PC-9 (cell line): ENCODE measurements around the gene E2F8. TPM values are rescaled to one million over a fixed set of nuclear protein-coding genes. Genes with fewer than 3 reads are reported as not detected.

Experiments
- BruUV-seq: library from RNA; stranded (reverse); fragments of 400-500 nt; replicated peaks from 2 replicates; lab custom pipeline; 2021; lab: Mats Ljungman, UMichigan
- CTCF ChIA-PET: fragments of 300-600 bp; sonication (Branson Sonifier 250); formaldehyde crosslinking; loops from one replicate; lab custom pipeline; 2022; ENCODE audit warnings: antibody characterized with exemption; lab: Charles Lee
- POLR2A ChIA-PET: fragments of 300-600 bp; sonication (Branson Sonifier 250); formaldehyde crosslinking; loops from one replicate; lab custom pipeline; 2022; ENCODE audit warnings: antibody characterized with exemption; ENCODE audit not compliant: unreplicated experiment; lab: Charles Lee
- DNase-seq, 2 experiments: peaks; one replicate each; pipeline versions ENCODE4 v3.0.0 to v3.0.0-alpha.2; 2015 to 2022; ENCODE audit warnings: mixed read lengths in 1 of 2
- H2AFZ ChIP-seq: fragments of 200-600 bp; sonication (generic); 2 replicates; pipeline ENCODE4 v1.8.1; 2017; ENCODE audit warnings: antibody characterized with exemption
- H3F3A ChIP-seq: fragments of 200-600 bp; sonication (generic); 2 replicates; pipeline ENCODE4 v1.8.1; 2017; ENCODE audit warnings: antibody characterized with exemption, mild to moderate bottlenecking, low read depth; ENCODE audit not compliant: insufficient read depth
- H3K27ac ChIP-seq: fragments of 200-600 bp; sonication (generic); 2 replicates; pipeline ENCODE4 v1.6.1; 2016; ENCODE audit warnings: mixed run types
- H3K27me3 ChIP-seq: fragments of 200-600 bp; sonication (generic); 2 replicates; pipeline ENCODE4 v1.6.1; 2016; ENCODE audit warnings: low read depth, mixed run types; ENCODE audit not compliant: insufficient read depth
- H3K36me3 ChIP-seq: fragments of 200-600 bp; sonication (generic); 2 replicates; pipeline ENCODE4 v1.6.1; 2016; ENCODE audit warnings: low read depth, mixed run types
- H3K4me1 ChIP-seq: fragments of 200-600 bp; sonication (generic); replicated peaks from 2 replicates; pipeline ENCODE4 v1.6.1; 2016; ENCODE audit warnings: mixed run types; ENCODE audit not compliant: insufficient read depth
- H3K4me2 ChIP-seq: fragments of 200-600 bp; sonication (generic); 2 replicates; pipeline ENCODE4 v1.6.1; 2017; ENCODE audit warnings: mixed run types
- H3K4me3 ChIP-seq: fragments of 200-600 bp; sonication (generic); 2 replicates; pipeline ENCODE4 v1.6.1; 2016; ENCODE audit warnings: mixed run types
- H3K79me2 ChIP-seq: fragments of 200-600 bp; sonication (generic); 2 replicates; pipeline ENCODE4 v1.6.1; 2017; ENCODE audit warnings: low read depth, mixed run types
- H3K9me2 ChIP-seq: fragments of 200-600 bp; sonication (generic); 2 replicates; pipeline ENCODE4 v1.8.1; 2017; ENCODE audit warnings: mild to moderate bottlenecking; ENCODE audit not compliant: insufficient read depth
- H3K9me3 ChIP-seq: fragments of 200-600 bp; sonication (generic); 2 replicates; pipeline ENCODE4 v1.8.1; 2016; ENCODE audit warnings: low read depth; ENCODE audit not compliant: insufficient read depth
- H4K20me1 ChIP-seq: fragments of 200-600 bp; sonication (generic); 2 replicates; pipeline ENCODE4 v1.8.1; 2017; ENCODE audit not compliant: insufficient read depth
- EZH2 ChIP-seq: fragments of 200-600 bp; sonication (generic); IDR thresholded peaks from 2 replicates; pipeline ENCODE4 v1.8.0; 2017; ENCODE audit warnings: antibody characterized with exemption, low read depth
- intact Hi-C: fragments of 100-400 bp; cut with micrococcal nuclease; formaldehyde crosslinking; loops from one replicate; pipeline ENCODE4 v1.10.0; 2022; ENCODE audit not compliant: unreplicated experiment
- total RNA-seq: library from RNA; stranded (reverse); gene quantifications from 2 replicates; pipeline ENCODE4 v1.2.3, GENCODE V29; 2021
- TF ChIP-seq, protein P1 (sequence below): fragments of 200-600 bp; sonication (generic); conservative IDR thresholded peaks from 2 replicates; pipeline ENCODE4 v1.6.1; 2017; ENCODE audit warnings: mixed run types, antibody characterized with exemption, mild to moderate bottlenecking, moderate library complexity

The E2F8 gene
- total RNA-seq, 1 experiment from 2014 or later = 26.7 TPM

DNA sequence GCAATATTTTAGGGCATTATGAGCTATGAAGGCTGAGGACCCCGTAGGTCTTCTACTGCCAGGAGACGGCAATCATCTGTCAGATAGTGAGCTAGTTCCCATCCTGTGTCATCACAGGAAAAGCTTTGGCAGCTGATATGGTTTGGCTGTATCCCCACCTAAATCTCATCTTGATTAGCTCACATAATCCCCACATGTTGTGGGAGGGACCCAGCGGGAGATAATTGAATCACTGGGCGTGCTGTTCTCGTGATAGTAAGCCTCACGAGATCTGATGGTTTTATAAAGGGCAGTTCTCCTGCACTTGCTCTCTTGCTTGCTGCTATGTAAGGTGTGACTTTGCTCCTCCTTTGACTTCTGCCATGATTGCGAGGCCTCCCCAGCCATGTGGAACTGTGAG is 57.1 kb downstream of the E2F8 start:
- H2AFZ ChIP-seq = no peak overlapping the region

DNA sequence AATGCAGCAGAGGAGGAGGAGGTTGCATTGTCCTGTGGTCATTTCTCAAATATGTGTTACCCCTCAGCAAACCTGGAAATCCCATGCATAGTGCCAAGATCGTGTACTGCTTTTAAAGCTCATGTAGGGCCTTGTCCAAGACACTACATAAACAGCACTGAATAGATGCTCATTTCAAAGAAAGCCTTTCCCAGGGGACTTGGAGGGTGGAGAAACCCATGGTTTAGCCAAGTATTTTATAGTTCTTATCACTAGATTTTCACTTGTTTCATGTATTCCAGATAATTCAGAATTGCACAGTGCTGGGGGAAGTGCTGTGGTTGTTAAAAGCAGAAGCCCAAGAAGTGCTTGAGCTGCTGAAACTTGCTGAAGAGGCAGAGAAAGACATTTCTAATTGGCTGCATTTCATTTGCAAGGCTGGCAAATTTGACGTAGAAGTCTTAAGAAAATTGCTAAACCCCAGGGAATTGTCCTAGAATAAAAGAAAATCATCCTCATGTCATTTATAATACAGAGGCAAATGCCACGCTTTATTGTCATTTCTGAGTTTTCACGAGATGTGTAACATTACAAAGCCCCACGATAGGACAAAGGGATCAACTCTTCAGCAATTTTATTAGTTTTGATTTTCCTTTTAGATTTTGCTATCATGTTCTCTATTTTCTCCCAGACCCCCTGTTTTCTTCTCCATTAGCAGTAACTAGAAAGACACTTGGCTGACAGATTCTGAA is 59.0 kb downstream of the E2F8 start:
- no peaks in the 10 kb centered on the region; the same call in 1 of the 2 replicates for H3K9me3 ChIP-seq
- H3K36me3 ChIP-seq = peaks cover 3% of the 10 kb centered on the region
- intact Hi-C loops = no loop called here
- no peak overlapping the region for H3K4me2 ChIP-seq
- H3K4me3 ChIP-seq = no peak overlapping the region
- H3K79me2 ChIP-seq = no peaks in the 10 kb centered on the region
- BruUV-seq = no TSS peak
- TF ChIP-seq, protein P1, sequence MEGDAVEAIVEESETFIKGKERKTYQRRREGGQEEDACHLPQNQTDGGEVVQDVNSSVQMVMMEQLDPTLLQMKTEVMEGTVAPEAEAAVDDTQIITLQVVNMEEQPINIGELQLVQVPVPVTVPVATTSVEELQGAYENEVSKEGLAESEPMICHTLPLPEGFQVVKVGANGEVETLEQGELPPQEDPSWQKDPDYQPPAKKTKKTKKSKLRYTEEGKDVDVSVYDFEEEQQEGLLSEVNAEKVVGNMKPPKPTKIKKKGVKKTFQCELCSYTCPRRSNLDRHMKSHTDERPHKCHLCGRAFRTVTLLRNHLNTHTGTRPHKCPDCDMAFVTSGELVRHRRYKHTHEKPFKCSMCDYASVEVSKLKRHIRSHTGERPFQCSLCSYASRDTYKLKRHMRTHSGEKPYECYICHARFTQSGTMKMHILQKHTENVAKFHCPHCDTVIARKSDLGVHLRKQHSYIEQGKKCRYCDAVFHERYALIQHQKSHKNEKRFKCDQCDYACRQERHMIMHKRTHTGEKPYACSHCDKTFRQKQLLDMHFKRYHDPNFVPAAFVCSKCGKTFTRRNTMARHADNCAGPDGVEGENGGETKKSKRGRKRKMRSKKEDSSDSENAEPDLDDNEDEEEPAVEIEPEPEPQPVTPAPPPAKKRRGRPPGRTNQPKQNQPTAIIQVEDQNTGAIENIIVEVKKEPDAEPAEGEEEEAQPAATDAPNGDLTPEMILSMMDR = no peak
- TF ChIP-seq EZH2 = no peak
- CTCF ChIA-PET = no interaction called here
- H3K9me2 ChIP-seq = no peaks in the 10 kb centered on the region
- no peak overlapping the region for H2AFZ ChIP-seq
- POLR2A ChIA-PET = no interaction called here
- no peak for DNase-seq
- no peaks in the 10 kb centered on the region for H3K4me1 ChIP-seq
- peaks cover 3% of the 10 kb centered on the region; the same call in 1 of the 2 replicates for H3F3A ChIP-seq
- H3K27ac ChIP-seq = no peak overlapping the region
- no peaks in the 10 kb centered on the region for H3K27me3 ChIP-seq
- no peaks in the 10 kb centered on the region for H4K20me1 ChIP-seq

More for the DNA sequence above, 57.1 kb downstream of the E2F8 start:
- Histone ChIP-seq H3K4me2 (no peak overlapping the region), H3K9me3 (no peaks in the 10 kb centered on the region), H3F3A (no peaks in the 10 kb centered on the region), H3K4me3 (no peak overlapping the region), H3K27me3 (no peaks in the 10 kb centered on the region), H3K9me2 (no peaks in the 10 kb centered on the region), H3K27ac (no peak overlapping the region), H4K20me1 (no peaks in the 10 kb centered on the region), H3K36me3 (no peaks in the 10 kb centered on the region; the same call in 1 of the 2 replicates), H3K4me1 (no peaks in the 10 kb centered on the region), H3K79me2 (no peaks in the 10 kb centered on the region)
- BruUV-seq = no TSS peak
- POLR2A ChIA-PET = no interaction called here
- intact Hi-C loops = no loop called here
- DNase-seq = no peak
- TF ChIP-seq, protein P1 = no peak
- no peak for TF ChIP-seq EZH2
- CTCF ChIA-PET = no interaction called here

DNA sequence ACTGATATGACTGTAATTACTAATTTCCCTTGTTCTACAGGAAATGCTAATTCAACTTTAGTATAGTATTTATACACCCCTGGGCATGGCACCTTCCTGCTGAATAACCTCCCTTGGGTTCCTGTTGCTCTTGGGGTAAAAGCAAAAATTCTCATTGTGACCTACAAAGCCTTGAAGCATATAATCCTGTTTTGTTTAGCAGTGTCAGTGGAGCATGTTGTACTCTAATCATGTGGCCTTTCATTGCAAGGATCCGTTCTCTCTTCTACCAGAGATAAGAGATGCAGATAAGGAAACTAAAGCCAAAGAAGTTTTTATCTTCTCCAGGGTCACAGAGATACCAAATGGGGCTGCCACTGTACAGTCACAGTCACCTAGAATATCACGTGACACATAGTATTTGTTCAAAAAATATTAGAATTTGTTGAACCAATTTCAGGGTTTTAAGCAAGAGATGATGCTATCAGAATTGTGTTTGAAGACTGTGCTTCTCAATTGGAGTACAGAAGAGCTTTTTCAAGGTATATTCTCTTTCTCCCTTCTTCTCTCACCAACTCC is 64.0 kb downstream of the E2F8 start:
- Histone ChIP-seq H3K9me3 (no peaks in the 10 kb centered on the region; the same call in 1 of the 2 replicates), H3K27ac (no peak overlapping the region), H4K20me1 (no peaks in the 10 kb centered on the region), H3K4me3 (no peak overlapping the region), H3K9me2 (no peaks in the 10 kb centered on the region), H3K4me1 (no peaks in the 10 kb centered on the region), H3K79me2 (no peaks in the 10 kb centered on the region), H3F3A (peaks cover 15% of the 10 kb centered on the region; the same call in 1 of the 2 replicates), H3K36me3 (peaks cover 39% of the 10 kb centered on the region), H3K27me3 (no peaks in the 10 kb centered on the region), H2AFZ (no peak overlapping the region), H3K4me2 (no peak overlapping the region)
- ChIA-PET CTCF (no interaction called here), POLR2A (no interaction called here)
- intact Hi-C loops = no loop called here
- no TSS peak for BruUV-seq
- no peak for DNase-seq
- TF ChIP-seq, protein P1 = no peak
- TF ChIP-seq EZH2 = no peak

Other genes starting within 250 kb of the E2F8 start
- gene MRGPRX2, start 180.2 kb downstream of the E2F8 start, total RNA-seq = not detected in 2 replicates
- gene ZDHHC13, start 123.8 kb downstream of the E2F8 start, total RNA-seq = 31.5 and 35.5 TPM in 2 replicates
- not detected in 2 replicates for gene CSRP3, start 39.0 kb downstream of the E2F8 start, total RNA-seq